HL-60/S4 (cell line): ENCODE data around the gene SPATA3.
"Not testable (repeated sequence)": the region's sequence is repeated elsewhere in the genome, so short reads cannot be mapped to it uniquely, and the experiment has no call there.

Experiments used
- in situ Hi-C: fragments of 300-500 bp; cut with MboI; formaldehyde crosslinking; loops from 2 replicates; pipeline ENCODE4 v1.14.3; 2022; ENCODE audit warnings: low sequenced_read_pairs

SPATA3 gene

GRCh38 chr2:230990899-230991150 lies 5.1 kb upstream of the SPATA3 start:
- in situ Hi-C loops = no loop called here

- in situ Hi-C loops = no loop called here
Measured at GRCh38 chr2:230991598-230991997, 4.3 kb upstream of the SPATA3 start.

GRCh38 chr2:230996661-230997060 lies 740 bp downstream of the SPATA3 start:
- in situ Hi-C loops = no loop called here

- in situ Hi-C loops = no loop called here
Measured at GRCh38 chr2:230998882-230999281, 3.0 kb downstream of the SPATA3 start.

- in situ Hi-C loops = no loop called here
Measured at GRCh38 chr2:230999477-230999876, 3.6 kb downstream of the SPATA3 start.

- in situ Hi-C loops = no loop called here
Measured at GRCh38 chr2:231000211-231000904, 4.4 kb downstream of the SPATA3 start.

GRCh38 chr2:231001036-231001435 lies 5.1 kb downstream of the SPATA3 start:
- in situ Hi-C loops = no loop called here

- in situ Hi-C loops = no loop called here
Measured at GRCh38 chr2:231001921-231002320, 6.0 kb downstream of the SPATA3 start.

GRCh38 chr2:231002641-231003040 lies 6.7 kb downstream of the SPATA3 start:
- in situ Hi-C loops = no loop called here

- in situ Hi-C loops = no loop called here
Measured at GRCh38 chr2:231003186-231003585, 7.3 kb downstream of the SPATA3 start.

GRCh38 chr2:231004930-231005329 lies 9.0 kb downstream of the SPATA3 start:
- in situ Hi-C loops = not testable (repeated sequence)

GRCh38 chr2:231007286-231008098 lies 11.6 kb downstream of the SPATA3 start:
- in situ Hi-C loops = no loop called here

GRCh38 chr2:231008131-231008530 lies 12.2 kb downstream of the SPATA3 start:
- in situ Hi-C loops = no loop called here

- in situ Hi-C loops = no loop called here
Measured at GRCh38 chr2:231009236-231009919, 13.5 kb downstream of the SPATA3 start.

GRCh38 chr2:231010201-231010730 lies 14.3 kb downstream of the SPATA3 start:
- in situ Hi-C loops = no loop called here

- in situ Hi-C loops = no loop called here
Measured at GRCh38 chr2:231011526-231011925, 15.6 kb downstream of the SPATA3 start.

GRCh38 chr2:231012463-231012862 lies 16.5 kb downstream of the SPATA3 start:
- in situ Hi-C loops = no loop called here

- in situ Hi-C loops = no loop called here
Measured at GRCh38 chr2:231013820-231014219, 17.9 kb downstream of the SPATA3 start.

GRCh38 chr2:231015478-231015877 lies 19.6 kb downstream of the SPATA3 start:
- in situ Hi-C loops = no loop called here

- in situ Hi-C loops = no loop called here
Measured at GRCh38 chr2:231015926-231016325, 20.0 kb downstream of the SPATA3 start.

- in situ Hi-C loops = no loop called here
Measured at GRCh38 chr2:231016566-231017230, 20.8 kb downstream of the SPATA3 start.
